Stimulated activated CD4-positive, alpha-beta T cell treated with anti-CD3 and anti-CD28 coated beads, Interleukin-12 subunit alpha, Interleukin-12 subunit beta, amount 100 ng/mL, for 4 hours (primary cell): ENCODE measurements around the gene ZNF768.
"Not testable (repeated sequence)": the region's sequence is repeated elsewhere in the genome, so short reads cannot be mapped to it uniquely, and the experiment has no call there.

Source experiments
- DNase-seq: peaks from one replicate; pipeline ENCODE4 v3.0.0-alpha.2; 2020

ZNF768 gene

GRCh38 chr16:30532285-30533145, 6.1 kb upstream of the ZNF768 start:
- DNase-seq = no peak

DNA sequence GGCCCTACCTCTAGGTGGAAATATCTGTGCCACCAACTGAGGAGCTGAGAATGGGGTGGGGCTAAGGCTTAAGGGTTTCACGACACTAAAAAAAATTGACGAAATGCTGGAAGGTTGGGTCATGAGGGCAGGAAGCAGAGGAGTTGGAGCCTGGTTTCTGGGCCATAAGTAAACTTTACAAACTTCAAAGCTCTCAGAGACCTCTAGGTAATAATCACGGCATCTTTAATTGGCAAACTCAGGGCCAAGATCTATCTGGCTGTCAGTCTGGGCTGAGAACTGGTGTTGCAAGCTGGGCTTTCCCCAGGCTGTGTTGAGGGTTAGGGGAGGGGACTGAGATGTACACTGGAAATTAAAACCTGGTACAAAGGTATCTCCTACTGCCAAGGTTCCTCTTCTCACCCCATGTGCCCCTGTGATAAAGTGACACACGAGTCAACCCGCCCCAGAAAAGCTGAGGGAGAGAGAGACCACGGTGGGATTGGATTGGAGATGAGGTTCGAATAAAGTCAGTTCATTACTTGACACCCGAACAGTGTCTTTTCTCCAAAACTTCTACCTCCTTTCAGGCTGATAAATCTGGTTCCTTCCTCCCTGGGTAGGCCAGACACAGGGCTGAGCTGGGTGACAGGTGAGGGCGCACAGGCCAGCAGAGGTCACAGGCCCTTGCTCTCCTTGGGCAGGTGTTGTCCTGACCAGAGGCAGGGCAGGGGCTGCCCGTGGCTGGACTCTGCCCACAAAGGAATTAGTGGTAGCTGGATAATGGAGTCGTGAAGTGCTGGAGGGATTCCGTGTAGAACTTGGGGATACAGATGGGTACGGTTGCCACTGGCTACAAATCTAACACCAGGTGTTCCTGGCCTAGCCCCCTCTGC, 4.0 kb upstream of the ZNF768 start:
- no peak for DNase-seq

DNA sequence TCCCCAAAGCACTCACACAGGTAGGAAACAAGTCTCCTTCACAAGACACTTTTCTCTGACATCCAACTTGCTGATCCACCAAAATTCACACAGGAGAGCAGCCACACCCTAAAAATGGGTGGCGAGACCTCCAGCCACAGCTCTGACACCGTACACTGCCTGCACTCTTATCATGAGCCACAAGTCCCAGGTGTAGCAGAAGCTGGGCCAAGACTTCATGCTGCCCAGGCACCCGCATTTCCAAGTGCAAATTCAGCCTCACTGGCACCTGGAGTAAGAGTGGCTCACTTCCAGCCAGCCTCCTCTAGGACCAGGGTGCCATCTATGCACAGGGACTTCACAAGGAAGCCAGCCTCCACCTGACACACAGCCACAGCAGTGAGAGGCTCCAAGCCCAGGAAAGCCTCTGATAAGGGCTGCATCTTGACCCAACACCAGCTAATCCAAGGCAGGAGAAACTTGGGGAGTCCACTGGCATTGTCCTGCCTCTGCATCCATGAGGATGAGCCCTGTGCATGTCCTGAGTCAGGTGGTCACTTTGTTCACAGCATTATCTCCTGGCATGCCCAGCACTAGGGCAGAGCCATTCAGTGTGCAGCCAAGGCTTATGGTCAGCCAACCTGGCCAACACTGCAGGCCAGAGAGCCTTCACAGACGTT, 2.6 kb upstream of the ZNF768 start:
- DNase-seq = no peak

DNA sequence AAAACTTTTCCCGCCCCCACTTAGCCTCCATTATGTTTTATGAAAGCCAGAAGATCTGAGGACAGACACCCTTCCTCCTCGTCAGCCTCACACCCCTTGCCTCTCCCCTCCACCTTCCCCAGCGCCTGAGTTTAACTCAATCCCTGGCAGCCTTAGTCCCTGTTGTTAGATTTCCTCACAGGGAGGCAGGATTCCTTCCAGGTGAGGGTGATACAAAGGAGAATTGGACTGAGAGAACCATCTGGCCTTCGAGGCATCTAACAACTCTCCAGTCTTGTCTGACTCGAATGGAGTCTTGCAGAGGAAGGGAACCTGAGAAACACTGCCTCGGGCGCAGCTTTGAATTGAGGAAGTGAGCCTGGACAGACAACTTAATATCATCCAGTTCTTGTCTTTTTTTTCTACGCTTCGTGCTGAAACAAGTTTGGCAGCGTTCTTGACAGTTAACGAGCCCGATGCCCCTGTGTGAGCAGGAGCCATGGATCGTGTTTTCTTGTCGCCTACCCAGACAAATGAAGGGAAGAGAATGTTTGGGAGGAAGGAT, 1.3 kb upstream of the ZNF768 start:
- DNase-seq = no peak

DNA sequence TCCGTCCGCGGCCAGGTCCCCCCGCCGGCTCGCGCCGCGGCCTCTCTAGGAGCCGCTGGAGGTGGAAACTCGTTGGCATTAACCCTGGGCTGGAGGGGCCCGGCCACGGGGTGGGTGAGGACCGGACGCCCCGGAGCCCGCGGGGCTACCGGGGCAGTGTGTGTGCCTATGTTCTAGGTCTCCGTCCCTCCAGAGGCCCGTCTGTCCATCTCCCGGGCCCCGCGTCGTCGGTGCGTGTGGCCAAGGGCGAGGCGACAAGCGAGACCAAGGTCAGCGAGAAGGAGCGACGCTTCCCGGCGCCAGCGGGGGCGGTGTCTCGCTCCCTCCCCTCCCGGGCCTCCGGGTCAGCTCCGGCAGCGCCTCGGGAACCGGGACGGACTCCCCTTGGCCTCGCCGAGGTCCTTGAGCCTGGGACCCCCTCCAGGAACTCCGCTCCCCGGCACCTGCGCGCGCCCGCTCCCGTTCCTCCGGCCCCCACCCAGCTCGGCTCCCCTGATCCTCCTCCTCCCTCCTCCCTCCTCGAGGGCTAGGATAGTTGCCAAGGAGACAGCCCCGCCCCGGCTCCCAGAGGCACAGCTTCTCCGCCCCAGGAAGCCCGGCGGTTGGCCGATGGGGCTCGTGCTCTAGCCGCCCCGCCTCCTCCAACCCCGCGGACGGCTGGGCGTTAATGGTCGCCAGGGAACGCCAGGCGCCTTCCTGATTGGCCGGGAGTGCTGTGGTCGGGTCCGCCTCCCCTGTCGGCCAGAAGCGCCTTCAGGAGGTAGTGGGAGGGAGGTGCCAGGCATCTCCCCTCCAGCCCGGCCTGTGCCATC, 663 bp upstream of the ZNF768 start:
- DNase-seq = peak; percentile 92

- no peak for DNase-seq
Observed at GRCh38 chr16:30525844-30526136, 576 bp downstream of the ZNF768 start.

DNA sequence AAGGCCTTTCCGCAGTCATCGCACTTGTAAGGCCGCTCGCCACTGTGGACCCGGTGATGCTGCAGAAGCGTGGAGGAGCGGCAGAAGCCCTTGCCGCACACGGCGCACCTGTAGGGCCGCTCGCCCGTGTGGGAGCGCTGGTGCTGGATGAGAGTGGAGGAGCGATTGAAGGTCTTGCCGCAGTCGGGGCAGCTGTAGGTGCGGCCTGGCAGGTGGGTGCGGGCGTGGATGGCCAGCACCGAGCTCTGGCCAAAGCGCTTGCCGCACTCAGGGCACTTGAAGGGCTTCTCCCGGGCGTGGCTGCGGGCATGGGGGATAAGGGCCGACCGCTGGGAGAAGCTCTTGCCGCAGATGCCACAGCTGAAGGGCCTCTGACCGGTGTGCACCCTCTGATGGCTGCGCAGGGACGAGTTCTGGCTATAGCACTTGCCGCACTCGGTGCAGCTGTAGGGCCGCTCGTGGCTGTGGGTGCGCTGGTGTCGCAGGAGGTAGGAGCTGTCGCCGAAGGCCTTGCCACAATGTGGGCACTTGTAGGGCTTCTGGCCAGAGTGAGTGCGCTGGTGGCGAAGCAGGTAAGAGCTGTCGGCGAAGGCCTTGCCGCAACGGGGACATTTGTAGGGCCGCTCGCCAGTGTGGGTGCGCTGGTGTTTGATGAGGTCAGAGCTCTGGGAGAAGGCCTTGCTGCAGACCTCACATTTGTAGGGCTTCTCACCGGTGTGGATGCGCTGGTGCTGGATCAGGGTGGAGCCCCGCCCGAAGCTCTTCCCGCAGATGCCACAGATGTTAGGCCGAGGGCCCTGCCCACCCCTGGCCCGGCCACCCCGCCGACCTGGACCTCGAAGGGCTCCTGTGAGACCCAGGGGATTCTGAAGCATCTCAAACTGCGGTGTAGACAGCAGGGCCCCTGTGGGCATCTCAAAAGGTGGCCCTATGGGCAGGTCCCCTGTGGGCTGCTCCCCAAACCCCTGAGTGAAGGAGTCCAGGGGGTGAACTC, 1.5 kb downstream of the ZNF768 start:
- DNase-seq = no peak

DNA sequence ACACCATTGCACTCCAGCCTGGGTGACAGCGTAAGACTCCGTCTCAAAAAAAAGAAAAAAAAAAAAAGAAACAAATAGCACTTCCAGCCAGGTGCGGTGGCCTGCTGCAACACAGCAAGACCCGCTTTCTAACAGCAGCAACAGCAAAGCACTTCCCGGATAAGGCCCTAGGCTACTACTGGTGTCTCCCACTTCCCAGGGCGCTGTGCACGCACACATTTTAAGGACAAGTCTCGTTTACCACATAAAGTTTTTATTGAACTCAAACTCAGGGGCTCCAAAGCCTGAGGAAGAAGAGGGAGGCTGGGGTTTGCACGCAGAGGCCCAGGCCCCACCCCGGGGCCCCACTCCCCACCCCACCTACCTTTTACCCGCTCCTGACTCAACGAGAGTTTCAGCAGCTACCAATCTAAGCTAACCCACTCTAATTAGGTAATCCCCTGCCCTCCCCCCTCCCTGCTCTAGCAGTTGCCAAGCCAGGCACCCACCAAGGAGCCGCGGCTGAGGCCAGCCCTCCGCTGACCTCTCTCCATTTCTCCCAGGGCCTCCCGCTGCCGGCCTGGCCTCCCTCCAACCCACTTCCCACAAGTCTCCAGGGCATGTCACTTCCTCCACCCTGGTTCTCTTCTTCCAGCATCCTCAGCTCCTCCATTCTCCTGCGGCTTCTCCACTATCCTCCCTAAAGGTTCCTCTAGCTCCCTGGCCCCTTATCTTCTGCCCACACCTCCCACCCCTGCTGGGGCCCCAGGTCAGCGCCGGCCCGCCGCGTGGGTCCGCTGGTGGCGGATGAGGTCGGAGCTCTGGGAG, 2.4 kb downstream of the ZNF768 start:
- DNase-seq = no peak

DNA sequence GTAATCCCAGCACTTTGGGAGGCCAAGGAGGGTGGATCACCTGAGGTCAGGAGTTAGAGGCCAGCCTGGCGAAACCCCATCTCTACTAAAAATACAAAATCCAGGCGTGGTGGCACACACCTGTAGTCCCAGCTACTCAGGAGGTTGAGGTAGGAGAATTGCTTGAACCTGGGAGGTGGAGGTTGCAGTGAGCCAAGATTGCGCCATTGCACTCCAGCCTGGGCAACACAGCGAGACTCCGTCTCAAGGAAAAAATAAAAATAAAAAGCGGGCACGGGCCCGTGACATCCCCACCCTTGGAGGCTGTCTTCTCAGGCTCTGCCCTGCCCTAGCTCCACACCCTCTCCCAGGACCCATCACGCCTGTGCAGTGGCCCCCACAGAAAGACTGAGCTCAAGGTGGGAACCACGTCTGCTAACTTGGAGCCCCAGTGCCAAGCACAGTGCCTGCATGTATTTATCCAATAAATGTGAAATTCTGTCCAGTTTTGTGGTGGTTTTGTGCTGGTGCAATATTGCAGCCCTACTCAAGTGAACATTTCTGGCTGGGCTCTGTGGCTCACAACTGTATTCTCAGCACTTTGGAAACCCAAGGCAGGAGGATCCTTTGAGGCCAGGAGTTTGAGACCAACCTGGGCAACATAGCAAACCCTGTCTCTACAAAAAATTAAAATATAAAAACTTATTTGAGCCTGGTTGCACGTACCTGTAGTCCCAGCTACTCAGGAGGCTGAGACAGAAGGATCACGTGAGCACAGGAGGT, 3.5 kb downstream of the ZNF768 start:
- not testable (repeated sequence) for DNase-seq

DNA sequence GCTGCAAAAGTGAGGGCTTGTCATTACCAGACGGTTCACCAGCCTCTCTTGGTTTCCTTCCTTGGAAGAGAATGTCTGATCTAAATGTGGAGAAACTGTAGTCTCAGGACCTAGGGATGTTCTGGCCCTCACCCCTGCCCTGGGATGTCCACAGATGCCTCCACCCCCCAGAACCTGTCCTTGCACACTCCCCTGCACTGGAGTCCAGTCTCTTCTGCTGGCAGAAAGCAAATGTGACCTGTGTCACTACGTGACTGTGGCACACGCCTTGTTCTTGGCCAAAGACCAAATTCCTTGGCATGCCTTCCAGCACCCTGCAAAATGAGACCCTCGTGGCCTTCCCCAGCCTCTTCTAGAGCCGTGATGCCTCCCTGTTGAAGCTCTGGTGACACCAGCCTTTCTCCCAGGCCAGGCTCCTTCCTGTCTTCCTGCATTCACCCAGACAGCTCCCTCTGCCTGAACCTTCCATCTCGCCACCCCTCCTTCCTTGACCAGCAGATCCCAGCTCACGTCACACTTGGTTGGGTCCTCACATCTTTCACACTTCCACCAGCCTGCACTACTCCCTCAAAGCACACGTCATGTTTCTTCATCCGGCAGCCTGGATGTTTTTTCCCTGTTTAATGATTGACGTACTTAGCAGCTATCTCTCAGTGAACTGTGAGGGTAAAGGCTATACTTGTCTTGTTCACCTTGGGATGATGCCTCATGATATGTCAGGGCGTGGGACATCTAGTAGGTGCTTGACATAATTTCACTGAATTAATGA, 4.3 kb downstream of the ZNF768 start:
- DNase-seq = no peak

DNA sequence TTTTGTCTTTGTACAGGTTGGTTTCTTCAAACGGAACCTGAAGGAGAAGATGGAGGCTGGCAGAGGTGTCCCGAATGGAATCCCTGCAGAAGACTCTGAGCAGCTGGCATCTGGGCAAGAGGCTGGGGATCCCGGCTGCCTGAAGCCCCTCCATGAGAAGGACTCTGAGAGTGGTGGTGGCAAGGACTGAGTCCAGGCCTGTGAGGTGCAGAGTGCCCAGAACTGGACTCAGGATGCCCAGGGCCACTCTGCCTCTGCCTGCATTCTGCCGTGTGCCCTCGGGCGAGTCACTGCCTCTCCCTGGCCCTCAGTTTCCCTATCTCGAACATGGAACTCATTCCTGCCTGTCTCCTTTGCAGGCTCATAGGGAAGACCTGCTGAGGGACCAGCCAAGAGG, 4.9 kb downstream of the ZNF768 start:
- no peak for DNase-seq

- DNase-seq = no peak
Observed at GRCh38 chr16:30519120-30520049, 7.0 kb downstream of the ZNF768 start.

DNA sequence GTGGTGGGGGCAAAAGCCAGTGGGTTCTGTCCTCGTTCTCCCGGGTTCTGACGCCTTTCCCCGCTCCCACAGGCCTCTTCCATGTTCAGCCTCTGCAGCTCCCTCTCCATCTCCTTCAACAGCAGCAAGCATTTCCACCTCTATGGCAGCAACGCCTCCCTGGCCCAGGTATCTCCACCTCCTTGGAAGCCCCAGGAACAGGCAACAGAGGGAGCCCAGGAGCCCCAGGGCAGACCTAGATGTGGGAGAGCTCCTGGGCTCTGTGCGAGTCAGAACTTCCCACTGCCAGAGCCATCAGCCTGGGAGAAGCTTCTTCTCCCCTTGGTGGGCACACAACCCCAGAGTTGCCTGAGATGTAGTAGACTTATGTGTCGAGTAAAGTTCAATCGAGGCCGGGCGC, 7.8 kb downstream of the ZNF768 start:
- DNase-seq = no peak

GRCh38 chr16:30515275-30515674, 11.1 kb downstream of the ZNF768 start:
- no peak for DNase-seq

DNA sequence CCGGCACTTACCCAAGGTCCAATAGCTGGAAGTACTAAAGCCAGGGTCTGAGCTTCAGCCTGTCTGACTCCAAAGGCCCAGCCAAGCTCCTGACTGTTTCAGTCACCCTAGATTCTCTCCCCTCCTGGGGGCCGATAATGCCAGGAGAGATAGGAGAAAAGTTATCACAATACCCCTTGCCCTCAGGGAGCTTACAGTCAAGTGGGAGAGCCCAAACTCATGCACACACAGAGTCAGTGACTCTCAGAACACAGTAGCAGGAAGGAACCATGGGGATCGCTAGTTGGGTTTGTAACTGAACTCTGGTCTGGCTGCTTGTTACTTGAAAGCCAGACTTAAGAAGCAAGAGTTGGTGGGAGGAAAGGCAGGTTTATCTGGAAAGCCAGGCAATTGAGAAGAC, 14.9 kb downstream of the ZNF768 start:
- no peak for DNase-seq

DNA sequence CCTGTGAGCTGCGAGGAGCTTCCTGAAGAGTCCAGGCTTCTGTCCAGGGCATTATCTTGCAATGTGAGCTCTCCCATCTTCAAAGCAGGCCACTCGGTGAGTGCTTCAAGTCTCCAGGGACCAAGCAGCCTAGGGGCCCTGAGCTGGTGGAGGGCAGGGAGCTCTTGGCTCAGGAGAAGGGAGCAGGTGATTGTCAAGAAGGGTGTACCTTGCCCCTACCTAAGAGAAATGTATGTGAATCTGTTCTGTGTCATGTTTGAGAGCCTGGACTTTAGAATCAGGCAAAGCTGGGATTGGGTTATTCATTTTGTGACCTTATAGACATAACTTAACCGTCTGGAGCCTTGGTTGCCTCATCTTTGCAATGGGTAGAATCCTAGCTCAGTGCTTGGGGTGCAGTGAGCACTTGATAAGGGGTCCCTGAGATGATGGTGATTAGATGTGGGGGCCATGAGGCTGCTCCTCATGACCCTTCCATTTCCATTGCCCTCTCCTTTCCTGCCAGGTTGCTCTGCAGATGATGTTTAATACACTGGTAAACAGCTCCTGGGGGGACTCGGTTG, 15.9 kb downstream of the ZNF768 start:
- DNase-seq = no peak

DNA sequence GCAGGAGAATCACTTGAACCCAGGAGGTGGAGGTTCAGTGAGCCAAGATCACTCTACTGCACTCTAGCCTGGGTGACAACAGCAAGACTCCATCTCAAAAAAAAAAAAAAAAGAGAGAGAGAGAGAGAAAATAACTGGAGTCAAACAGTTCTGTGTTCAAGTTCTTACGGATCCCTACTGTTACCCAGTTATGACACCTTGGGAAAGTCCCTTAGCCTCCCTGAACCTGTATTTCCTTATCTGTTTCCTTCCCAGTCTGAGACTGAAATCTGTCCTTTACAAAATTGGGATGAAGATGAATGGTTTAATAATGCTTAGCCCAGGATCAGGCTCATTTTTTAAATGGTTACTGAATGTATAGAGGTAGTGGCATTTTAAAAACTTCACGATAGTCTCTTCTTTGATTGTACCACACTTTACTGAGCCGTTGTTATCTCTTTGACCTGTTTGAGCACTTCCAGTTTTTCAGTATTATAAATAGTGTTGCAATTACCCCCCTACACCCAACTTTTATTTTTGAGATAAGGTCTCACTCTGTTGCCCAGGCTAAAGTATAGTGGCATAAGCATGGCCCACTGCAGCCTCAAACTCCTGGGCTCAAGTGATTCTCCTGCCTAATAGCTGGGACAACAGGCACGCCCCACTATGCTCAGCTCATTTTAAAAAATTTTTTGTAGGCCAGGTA, 17.1 kb downstream of the ZNF768 start:
- no peak for DNase-seq
